GM13976 (cell line): ENCODE measurements around the gene PLAC8L1.
"Not testable (repeated sequence)": the region's sequence is repeated elsewhere in the genome, so short reads cannot be mapped to it uniquely, and the experiment has no call there.

ENCODE experiments used
- DNase-seq: peaks from one replicate; pipeline ENCODE4 v3.0.0; 2012; ENCODE audit warnings: low spot score
- CTCF ChIP-seq: IDR thresholded peaks from 2 replicates; pipeline ENCODE4 v1.5.1; 2012; ENCODE audit warnings: borderline replicate concordance, mild to moderate bottlenecking; ENCODE audit not compliant: insufficient read depth; ENCODE audit errors: extremely low read depth, missing control alignments, control extremely low read depth
- in situ Hi-C: fragments of 300-500 bp; cut with MboI; formaldehyde crosslinking; loops from one replicate; pipeline ENCODE4 v1.12.0; 2022; ENCODE audit warnings: low sequenced_read_pairs, mixed read lengths, inconsistent platforms; ENCODE audit not compliant: unreplicated experiment

The PLAC8L1 gene

GRCh38 chr5:146105477-146105876, at the start of gene PLAC8L1:
Gene PLAC8L1 (minus strand): TSS chr5:146105577. CDS start chr5:146104311, 1,266 bp downstream.
- no peak for DNase-seq
- in situ Hi-C loops = no loop called here
- no peak for TF ChIP-seq CTCF

- in situ Hi-C loops = no loop called here
- TF ChIP-seq CTCF = no peak
- DNase-seq = no peak
Observed at GRCh38 chr5:146151970-146152369, 46.6 kb upstream of the PLAC8L1 start.

- no peak for TF ChIP-seq CTCF
- in situ Hi-C loops = no loop called here
- DNase-seq = no peak
Observed at GRCh38 chr5:146137967-146138403, 32.6 kb upstream of the PLAC8L1 start.

GRCh38 chr5:146130440-146131045, 25.2 kb upstream of the PLAC8L1 start:
- TF ChIP-seq CTCF = peak; percentile 8
- DNase-seq = no peak
- in situ Hi-C loops = no loop called here

GRCh38 chr5:146126068-146126467, 20.7 kb upstream of the PLAC8L1 start:
- no peak for TF ChIP-seq CTCF
- no peak for DNase-seq
- in situ Hi-C loops = no loop called here

GRCh38 chr5:146124580-146124979, 19.2 kb upstream of the PLAC8L1 start:
- in situ Hi-C loops = no loop called here
- DNase-seq = no peak

GRCh38 chr5:146121451-146121850, 16.1 kb upstream of the PLAC8L1 start:
- DNase-seq, in situ Hi-C loops: not testable (repeated sequence)

More at GRCh38 chr5:146124580-146124979, 19.2 kb upstream of the PLAC8L1 start:
- TF ChIP-seq CTCF = no peak
